ENCODE data around the gene GRHL1.

GRHL1 gene

DNA sequence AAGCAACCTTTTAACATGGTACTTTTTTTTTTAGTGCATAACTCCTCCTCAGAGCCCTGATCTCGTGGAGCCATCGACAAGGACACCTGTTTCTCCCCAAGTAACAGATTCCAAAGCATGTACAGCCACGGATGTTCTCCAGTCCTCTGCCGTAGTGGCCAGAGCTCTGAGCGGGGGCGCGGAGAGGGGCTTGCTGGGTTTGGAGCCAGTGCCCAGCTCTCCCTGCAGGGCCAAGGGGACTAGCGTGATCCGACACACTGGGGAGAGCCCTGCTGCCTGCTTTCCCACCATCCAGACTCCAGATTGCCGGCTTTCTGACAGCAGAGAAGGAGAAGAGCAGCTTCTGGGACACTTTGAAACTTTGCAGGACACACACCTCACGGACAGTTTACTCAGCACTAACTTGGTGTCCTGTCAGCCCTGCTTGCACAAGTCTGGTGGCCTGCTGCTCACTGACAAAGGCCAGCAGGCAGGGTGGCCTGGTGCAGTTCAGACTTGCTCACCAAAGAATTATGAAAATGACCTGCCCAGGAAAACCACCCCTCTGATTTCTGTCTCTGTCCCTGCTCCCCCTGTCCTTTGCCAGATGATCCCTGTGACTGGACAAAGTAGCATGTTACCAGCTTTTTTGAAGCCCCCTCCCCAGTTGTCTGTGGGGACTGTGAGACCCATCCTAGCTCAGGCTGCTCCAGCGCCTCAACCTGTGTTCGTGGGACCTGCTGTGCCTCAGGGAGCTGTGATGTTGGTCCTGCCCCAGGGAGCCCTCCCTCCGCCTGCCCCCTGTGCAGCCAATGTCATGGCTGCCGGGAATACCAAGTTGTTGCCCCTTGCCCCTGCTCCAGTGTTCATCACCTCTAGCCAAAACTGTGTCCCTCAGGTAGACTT is 96.4 kb downstream of the GRHL1 start:
- DNase-seq: no peak

- DNase-seq: peak; percentile 65
These were observed 97.1 kb downstream of the GRHL1 start for GRCh38 chr2:10048501-10049171.
